Natural killer cell treated with Interleukin-12 subunit alpha and Interleukin-12 subunit beta and Interleukin-15 and Interleukin-18, amount 100 ng/mL, for 72 hours (primary cell): ENCODE measurements around the gene OR2J2. TPM values are rescaled to one million over a fixed set of nuclear protein-coding genes. Genes with fewer than 3 reads are reported as not detected.
"Not testable (repeated sequence)": the region's sequence is repeated elsewhere in the genome, so short reads cannot be mapped to it uniquely, and the experiment has no call there.

Experiments
- ATAC-seq, 2 donors: fragments of 150-1000 bp; cut with Tn5 transposase in 1 of 2; sonication (Bioruptor Pico), chemical (Tn5 transposase) in 1 of 2; 2 replicates each; pipeline ENCODE4 v1.10.0; 2021
- DNase-seq: peaks from one replicate; pipeline ENCODE4 v3.0.0; 2022; ENCODE audit warnings: low spot score
- H3K27ac Mint-ChIP-seq, 2 donors: 1 replicate in 1 of 2; 2 replicates in 1 of 2; pipeline ENCODE4 v1.8.0; 2022; ENCODE audit warnings: mixed read lengths in 2 of 2, mild to moderate bottlenecking in 1 of 2, moderate library complexity in 1 of 2
- H3K27me3 Mint-ChIP-seq, 2 donors: 1 replicate in 1 of 2; 2 replicates in 1 of 2; pipeline ENCODE4 v1.8.0; 2022; ENCODE audit warnings: mixed read lengths in 2 of 2
- H3K36me3 Mint-ChIP-seq: one replicate; pipeline ENCODE4 v1.8.0; 2022; ENCODE audit warnings: mixed read lengths
- H3K4me1 Mint-ChIP-seq, 2 donors: 1 replicate in 1 of 2; 2 replicates in 1 of 2; pipeline ENCODE4 v1.8.0; 2022; ENCODE audit warnings: low read depth in 2 of 2, mixed read lengths in 2 of 2, mild to moderate bottlenecking in 1 of 2
- H3K4me3 Mint-ChIP-seq: one replicate; pipeline ENCODE4 v1.8.0; 2022; ENCODE audit warnings: mixed read lengths
- H3K9me3 Mint-ChIP-seq: 2 replicates; pipeline ENCODE4 v1.8.0; 2022; ENCODE audit warnings: mixed read lengths
- total RNA-seq, 2 donors: library from RNA; stranded (reverse); gene quantifications; one replicate each; pipeline ENCODE4 v1.2.3, GENCODE V29; 2022

The OR2J2 gene
- not detected for total RNA-seq

DNA sequence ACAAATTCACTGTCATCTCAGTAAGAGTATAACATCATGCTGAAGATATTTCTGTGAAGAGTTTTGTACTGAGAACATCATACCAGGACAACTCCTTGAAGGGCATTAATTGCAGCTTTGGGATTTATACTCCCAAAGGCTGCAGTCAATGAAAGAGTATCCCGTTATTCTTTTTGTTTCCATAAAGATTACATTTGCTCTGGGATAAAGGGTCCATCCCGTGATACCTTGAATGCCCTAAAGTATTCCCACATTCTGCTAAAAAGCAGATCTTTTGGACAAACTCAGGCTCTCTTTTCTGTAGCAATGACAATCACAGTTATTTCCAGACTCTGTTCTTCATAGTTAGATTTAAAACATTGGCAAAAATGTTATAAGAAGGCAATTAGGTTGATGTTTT is at the start of gene OR2J2:
TSS of gene OR2J2 (plus strand) at position 301 of the 400 bp plus-strand sequence. CDS start 2,729 bp downstream, outside the sequence.
- H3K9me3 Mint-ChIP-seq, H3K36me3 Mint-ChIP-seq, H3K4me1 Mint-ChIP-seq, H3K27ac Mint-ChIP-seq, ATAC-seq, H3K4me3 Mint-ChIP-seq, DNase-seq: not testable (repeated sequence)
- H3K27me3 Mint-ChIP-seq, result peaks cover 17 to 53% of the 10 kb centered on the region in 2 donors

DNA sequence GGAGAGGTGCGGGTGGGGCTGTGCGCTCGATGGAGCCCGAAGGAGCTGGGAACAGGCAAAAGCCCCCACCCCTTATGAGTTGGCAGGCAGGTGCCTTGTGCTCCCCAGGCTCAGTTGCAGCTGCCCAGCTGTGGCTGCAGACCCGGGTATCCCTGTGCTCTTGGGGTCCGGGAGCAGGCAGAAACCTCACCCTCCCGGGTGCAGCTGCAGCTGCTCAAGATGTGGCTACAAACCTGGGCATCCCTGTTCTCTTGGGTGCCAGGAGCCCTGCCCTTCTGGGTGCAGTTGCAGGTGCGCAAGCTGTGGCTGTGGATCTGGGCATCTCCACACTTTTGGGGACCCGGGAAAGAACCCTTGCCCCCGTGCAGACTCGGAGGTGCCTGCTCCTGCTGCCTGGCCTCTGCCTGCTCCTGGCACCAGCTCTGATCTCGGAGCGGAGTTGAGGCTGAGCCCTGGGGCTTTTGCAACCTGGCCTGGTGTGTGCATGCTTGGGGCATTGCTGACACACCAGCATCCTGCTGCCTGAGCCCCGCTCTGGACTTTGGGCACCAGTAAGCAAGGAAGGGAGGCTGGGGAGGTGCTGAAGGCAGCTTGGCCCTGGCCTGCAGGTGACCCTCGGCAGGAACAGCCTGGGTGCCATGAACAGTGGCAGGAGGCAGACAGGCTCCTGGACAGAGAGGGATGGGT is 41.2 kb upstream of the OR2J2 start:
- H3K27me3 Mint-ChIP-seq, result peaks cover 24 to 37% of the 10 kb centered on the region in 2 donors
- ATAC-seq, result peak in 1 of 2 donors; percentile 36
- no peaks in the 10 kb centered on the region for H3K4me1 Mint-ChIP-seq
- DNase-seq, result no peak
- no peaks in the 10 kb centered on the region for H3K9me3 Mint-ChIP-seq
- no peak overlapping the region for H3K4me3 Mint-ChIP-seq
- H3K27ac Mint-ChIP-seq, result no peak overlapping the region
- H3K36me3 Mint-ChIP-seq, result no peaks in the 10 kb centered on the region

DNA sequence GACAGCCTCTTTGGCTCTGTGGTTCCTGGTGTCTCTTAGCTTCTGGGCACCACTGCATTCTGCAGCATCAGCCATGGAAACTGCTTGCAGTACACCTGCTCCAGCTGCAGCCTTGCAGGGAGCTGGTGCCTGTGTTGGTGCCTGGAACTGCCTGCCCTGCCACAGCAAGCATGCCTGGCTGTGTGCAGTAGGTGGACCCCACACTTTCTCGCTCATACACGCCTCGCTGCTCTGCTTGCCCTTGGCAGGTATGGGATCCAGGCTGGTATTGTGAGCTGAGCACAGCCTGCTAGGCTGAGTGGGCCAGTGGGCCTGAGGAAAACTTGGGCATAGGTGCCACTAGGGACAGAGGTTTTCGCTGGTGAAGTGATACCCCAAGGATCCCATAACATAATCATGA is 40.1 kb upstream of the OR2J2 start:
- Mint-ChIP-seq H3K4me1 (no peaks in the 10 kb centered on the region), H3K27me3 (peaks cover 26 to 42% of the 10 kb centered on the region in 2 donors), H3K9me3 (no peaks in the 10 kb centered on the region), H3K4me3 (no peak overlapping the region), H3K36me3 (no peaks in the 10 kb centered on the region), H3K27ac (no peak overlapping the region)
- ATAC-seq (peak; percentile 24), DNase-seq (no peak)

DNA sequence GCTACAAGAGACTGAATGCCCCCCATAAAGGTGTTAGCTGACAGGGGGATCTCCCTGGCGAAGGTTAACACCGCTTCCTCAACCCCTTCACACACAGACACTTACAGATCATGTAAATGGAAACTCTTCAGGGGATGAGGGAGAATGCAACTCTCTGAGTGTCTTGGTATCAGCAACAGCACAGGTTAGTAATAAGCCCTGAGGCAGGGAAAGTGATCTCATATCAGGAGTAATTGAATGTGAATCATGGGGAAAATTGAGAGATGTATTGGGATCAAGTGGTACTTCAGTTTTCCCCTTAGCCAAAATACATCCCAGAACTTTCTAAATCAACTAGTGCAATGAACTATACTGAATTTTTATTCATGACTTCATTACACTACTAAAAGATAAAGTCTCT is 39.0 kb upstream of the OR2J2 start:
- H3K4me3 Mint-ChIP-seq, result no peak overlapping the region
- DNase-seq, result no peak
- H3K27me3 Mint-ChIP-seq, result peaks cover 26 to 42% of the 10 kb centered on the region in 2 donors
- H3K27ac Mint-ChIP-seq, result no peak overlapping the region
- no peaks in the 10 kb centered on the region for H3K4me1 Mint-ChIP-seq
- ATAC-seq, result no peak
- H3K9me3 Mint-ChIP-seq, result no peaks in the 10 kb centered on the region
- H3K36me3 Mint-ChIP-seq, result no peaks in the 10 kb centered on the region

DNA sequence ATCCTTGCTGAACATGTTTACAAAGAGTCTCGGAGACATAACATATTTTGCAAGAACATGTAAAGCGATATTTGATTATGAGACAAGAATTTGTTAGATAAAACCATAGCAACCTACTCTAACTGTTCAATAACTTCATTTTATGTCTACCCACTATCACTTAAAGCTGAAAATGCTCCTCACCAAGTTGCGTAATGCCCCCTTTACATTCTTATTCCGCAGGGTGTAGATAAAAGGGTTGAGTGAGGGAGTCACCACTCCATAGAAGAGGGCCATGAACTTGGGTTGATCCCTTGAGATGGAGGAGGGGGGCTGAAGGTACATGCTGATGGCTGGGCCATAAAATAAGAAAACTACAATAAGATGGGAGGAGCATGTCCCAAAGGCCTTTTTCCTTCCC is 33.0 kb upstream of the OR2J2 start:
- H3K4me3 Mint-ChIP-seq, result no peak overlapping the region
- ATAC-seq, result no peak
- no peaks in the 10 kb centered on the region for H3K36me3 Mint-ChIP-seq
- no peak overlapping the region for H3K27ac Mint-ChIP-seq
- H3K27me3 Mint-ChIP-seq, result peaks cover 17 to 30% of the 10 kb centered on the region in 2 donors
- DNase-seq, result no peak
- H3K9me3 Mint-ChIP-seq, result no peaks in the 10 kb centered on the region
- no peaks in the 10 kb centered on the region for H3K4me1 Mint-ChIP-seq

DNA sequence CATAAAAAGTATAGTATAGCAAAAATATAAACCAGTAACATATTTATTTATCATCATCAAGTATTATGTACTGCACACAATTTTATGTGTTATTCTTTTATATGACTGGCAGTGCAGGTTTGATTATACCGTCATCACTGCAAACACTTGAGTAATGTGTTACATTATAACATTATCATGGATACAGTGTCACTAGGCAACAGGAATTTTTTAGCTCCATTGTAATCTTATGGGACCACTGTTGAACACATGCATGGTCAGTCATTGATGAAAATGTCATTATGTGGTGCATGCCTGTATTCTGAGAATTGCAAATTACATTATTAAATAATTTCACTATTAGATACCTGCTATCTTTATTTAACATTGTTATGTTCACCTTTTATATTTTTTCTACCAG is 29.1 kb upstream of the OR2J2 start:
- no peak for ATAC-seq
- no peak overlapping the region for H3K4me3 Mint-ChIP-seq
- no peak for DNase-seq
- no peaks in the 10 kb centered on the region for H3K4me1 Mint-ChIP-seq
- peaks cover 15 to 37% of the 10 kb centered on the region in 2 donors for H3K27me3 Mint-ChIP-seq
- no peaks in the 10 kb centered on the region for H3K9me3 Mint-ChIP-seq
- H3K36me3 Mint-ChIP-seq, result no peaks in the 10 kb centered on the region
- H3K27ac Mint-ChIP-seq, result no peak overlapping the region

DNA sequence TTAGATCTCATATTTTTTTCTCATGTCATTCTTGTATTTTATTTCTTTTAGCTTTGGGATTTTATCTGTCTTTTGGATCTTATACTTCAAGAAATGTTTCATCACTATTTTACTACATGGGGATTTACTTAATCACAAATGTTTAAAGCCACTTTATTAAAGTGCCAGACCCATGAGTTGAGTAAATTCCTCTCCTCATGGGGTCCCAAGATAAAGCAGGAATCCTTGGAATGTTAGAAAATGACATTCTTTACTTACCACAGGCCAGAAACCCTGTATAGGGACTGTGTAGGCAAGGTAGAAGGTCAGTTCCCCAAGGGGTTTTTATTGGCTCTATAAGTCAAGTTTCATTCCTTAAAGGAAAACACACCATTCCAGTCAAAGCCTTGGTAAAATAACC is 28.4 kb upstream of the OR2J2 start:
- Mint-ChIP-seq H3K4me1 (no peaks in the 10 kb centered on the region), H3K9me3 (no peaks in the 10 kb centered on the region), H3K27me3 (peaks cover 16 to 44% of the 10 kb centered on the region in 2 donors), H3K36me3 (no peaks in the 10 kb centered on the region), H3K4me3 (no peak overlapping the region), H3K27ac (no peak overlapping the region)
- DNase-seq (no peak), ATAC-seq (no peak)

DNA sequence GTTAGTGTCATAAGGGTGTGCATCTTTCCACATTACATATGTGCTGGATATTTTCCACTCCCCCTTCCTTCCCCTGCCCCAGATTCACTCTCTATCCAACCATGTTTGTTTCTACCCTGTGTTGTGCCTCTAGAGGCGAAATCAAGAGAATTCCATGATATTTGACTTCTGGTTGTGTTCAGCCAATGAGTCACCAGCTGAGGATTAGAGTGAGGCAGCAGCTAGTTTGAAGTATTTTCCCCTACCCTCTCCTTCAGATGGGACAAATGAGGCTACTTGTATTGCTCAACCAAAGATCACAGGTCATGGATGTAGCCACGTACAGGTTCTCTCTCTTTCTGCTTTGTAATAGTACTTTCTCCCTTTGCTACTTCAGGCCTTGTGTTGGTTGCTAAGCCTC is 24.5 kb upstream of the OR2J2 start:
- no peaks in the 10 kb centered on the region for H3K4me1 Mint-ChIP-seq
- ATAC-seq, result no peak

DNA sequence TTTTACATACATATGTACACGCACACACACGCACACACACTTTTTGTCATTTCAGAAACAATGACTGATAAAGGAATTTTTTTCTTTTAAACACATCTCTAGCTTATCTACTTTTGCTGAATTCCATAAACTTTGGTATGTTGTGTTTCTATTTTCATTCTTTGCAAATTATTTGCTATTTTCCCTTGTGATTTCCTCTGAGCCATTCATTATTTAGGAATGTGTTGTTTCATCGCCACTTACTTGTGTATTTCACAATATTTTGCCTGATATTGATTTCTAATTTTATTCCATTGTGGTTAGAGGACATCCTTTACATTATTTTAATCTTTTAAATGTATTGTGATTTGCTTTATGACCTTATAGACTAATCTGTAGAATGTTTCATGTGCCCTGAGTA is 23.6 kb upstream of the OR2J2 start:
- DNase-seq (no peak), ATAC-seq (no peak)
- H3K27me3 Mint-ChIP-seq, result peaks cover 18 to 53% of the 10 kb centered on the region in 2 donors
- no peak overlapping the region for H3K4me3 Mint-ChIP-seq
- H3K27ac Mint-ChIP-seq, result no peak overlapping the region
- H3K4me1 Mint-ChIP-seq, result no peaks in the 10 kb centered on the region
- peaks cover 3% of the 10 kb centered on the region for H3K9me3 Mint-ChIP-seq
- peaks cover 5% of the 10 kb centered on the region for H3K36me3 Mint-ChIP-seq

More for the DNA sequence above, 24.5 kb upstream of the OR2J2 start:
- peaks cover 3% of the 10 kb centered on the region for H3K9me3 Mint-ChIP-seq
- DNase-seq, result no peak
- H3K27me3 Mint-ChIP-seq, result peaks cover 17 to 51% of the 10 kb centered on the region in 2 donors
- H3K36me3 Mint-ChIP-seq, result peaks cover 5% of the 10 kb centered on the region
- no peak overlapping the region for H3K27ac Mint-ChIP-seq
- H3K4me3 Mint-ChIP-seq, result no peak overlapping the region

DNA sequence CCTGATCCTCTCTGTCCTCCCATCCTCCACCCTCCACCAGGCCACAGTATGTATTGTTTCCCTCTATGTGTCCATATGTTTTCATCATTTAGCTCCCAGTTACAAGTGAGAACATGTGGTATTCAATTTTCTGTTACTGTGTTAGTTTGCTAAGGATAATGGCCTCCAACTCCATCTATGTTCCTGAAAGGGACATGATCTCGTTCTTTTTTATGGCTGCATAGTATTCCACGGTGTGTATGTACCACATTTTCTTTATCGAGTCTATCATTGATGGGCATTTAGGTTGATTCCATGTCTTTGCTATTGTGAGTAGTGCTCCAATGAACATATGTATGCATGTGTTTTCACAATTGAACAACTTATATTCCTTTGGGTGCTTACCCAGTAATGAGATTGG is 21.3 kb upstream of the OR2J2 start:
- peaks cover 22 to 69% of the 10 kb centered on the region in 2 donors for H3K27me3 Mint-ChIP-seq
- not testable (repeated sequence) for DNase-seq, H3K4me1 Mint-ChIP-seq, H3K9me3 Mint-ChIP-seq, H3K36me3 Mint-ChIP-seq, ATAC-seq, H3K4me3 Mint-ChIP-seq, H3K27ac Mint-ChIP-seq

DNA sequence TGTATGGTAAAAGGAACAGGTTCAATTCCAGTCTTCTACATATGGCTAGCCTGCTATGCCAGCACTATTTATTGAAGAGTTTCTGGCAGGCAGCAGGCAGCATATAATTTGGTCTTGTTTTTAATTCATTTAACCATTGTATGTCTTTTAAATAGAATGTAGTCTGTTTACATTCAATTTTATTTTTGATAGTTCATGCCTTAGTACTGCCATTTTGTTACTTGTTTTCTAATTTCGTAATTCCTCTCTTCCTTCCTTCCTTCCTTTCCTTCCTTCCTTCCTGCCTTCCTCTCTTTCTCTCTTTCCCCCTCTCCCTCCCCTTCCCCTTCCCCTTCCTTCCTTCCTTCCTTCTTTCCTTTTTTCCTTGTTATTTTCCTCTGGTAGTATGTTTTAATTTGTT is 17.6 kb upstream of the OR2J2 start:
- ATAC-seq, result no peak
- Mint-ChIP-seq H3K4me3 (no peak overlapping the region), H3K4me1 (no peaks in the 10 kb centered on the region), H3K27ac (no peak overlapping the region), H3K36me3 (peaks cover 5% of the 10 kb centered on the region), H3K27me3 (peaks cover 19 to 56% of the 10 kb centered on the region in 2 donors), H3K9me3 (peaks cover 7% of the 10 kb centered on the region)
- DNase-seq, result no peak

DNA sequence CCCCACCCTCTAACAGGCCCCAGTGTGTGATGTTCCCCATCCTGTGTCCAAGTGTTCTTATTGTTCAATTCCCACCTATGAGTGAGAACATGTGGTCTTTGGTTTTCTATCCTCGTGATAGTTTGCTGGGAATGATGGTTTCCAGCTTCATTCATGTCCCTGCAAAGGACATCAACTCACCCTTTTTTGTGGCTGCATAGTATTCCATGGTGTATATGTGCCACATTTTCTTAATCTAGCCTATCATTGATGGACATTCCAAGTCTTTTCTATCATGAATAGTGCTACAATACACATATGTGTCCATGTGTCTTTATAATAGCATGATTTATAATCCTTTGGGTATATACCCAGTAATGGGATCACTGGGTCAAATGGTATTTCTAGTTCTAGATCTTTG is 15.5 kb upstream of the OR2J2 start:
- H3K27ac Mint-ChIP-seq, H3K9me3 Mint-ChIP-seq, H3K4me1 Mint-ChIP-seq, H3K4me3 Mint-ChIP-seq, DNase-seq, H3K36me3 Mint-ChIP-seq, ATAC-seq: not testable (repeated sequence)
- H3K27me3 Mint-ChIP-seq, result peaks cover 16 to 48% of the 10 kb centered on the region in 2 donors

DNA sequence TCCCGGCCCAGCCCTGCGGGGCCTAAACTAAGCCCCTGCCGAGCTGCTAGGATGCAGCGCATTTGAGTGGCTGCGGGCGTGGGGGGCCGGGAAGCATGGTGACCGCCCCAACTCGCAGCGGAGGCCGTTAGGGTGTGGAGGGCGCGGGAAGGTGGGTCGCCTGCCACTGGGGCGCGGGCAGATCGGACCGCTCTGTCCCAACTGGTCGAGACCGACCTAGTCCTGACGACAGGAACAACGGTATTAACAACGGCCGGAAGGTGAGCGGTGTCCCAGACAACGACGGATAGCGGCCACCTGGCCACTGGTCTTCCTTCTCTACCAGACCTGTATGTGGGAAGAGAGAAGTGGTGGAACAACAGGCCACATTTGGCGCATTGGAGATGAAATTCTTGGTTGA is 10.8 kb upstream of the OR2J2 start:
- not testable (repeated sequence) for H3K4me3 Mint-ChIP-seq, H3K4me1 Mint-ChIP-seq, H3K36me3 Mint-ChIP-seq, DNase-seq, H3K27ac Mint-ChIP-seq, H3K9me3 Mint-ChIP-seq, ATAC-seq
- H3K27me3 Mint-ChIP-seq, result peaks cover 16 to 56% of the 10 kb centered on the region in 2 donors

DNA sequence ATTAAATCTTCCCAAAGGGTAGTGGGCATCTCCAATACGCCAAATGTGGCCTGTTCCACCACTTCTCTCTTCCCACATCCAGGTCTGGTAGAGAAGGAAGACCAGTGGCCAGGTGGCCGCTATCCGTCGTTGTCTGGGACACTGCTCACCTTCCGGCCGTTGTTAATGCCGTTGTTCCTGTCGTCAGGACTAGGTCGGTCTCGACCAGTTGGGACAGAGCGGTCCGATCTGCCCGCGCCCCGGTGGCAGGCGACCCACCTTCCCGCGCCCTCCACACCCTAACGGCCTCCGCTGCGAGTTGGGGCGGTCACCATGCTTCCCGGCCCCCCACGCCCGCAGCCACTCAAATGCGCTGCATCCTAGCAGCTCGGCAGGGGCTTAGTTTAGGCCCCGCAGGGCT is 5.1 kb upstream of the OR2J2 start:
- not testable (repeated sequence) for DNase-seq

DNA sequence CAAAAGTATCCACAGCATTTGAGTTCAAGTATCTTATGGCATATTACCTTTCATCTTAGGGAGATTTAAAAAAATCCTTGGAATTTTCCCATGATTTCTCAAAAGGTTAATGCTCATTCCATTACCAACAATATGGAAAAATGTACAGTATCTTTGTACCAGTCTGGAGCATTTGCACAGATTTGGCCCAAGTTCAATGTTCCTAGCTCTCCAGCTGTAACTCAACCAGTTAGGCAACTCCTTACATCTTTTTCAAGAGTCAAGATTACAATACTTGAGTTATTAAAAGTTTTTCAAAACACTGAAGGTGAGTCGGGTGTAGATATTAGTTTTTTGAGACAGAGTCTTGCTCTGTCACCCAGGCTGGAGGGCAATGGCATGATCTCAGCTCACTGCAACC is 1.0 kb downstream of the OR2J2 start:
- Mint-ChIP-seq H3K27ac (no peak overlapping the region), H3K4me3 (no peak overlapping the region), H3K9me3 (peaks cover 3% of the 10 kb centered on the region), H3K36me3 (no peaks in the 10 kb centered on the region), H3K4me1 (no peaks in the 10 kb centered on the region), H3K27me3 (peaks cover 17 to 48% of the 10 kb centered on the region in 2 donors)
- DNase-seq (no peak), ATAC-seq (no peak)

More for the DNA sequence above, 5.1 kb upstream of the OR2J2 start:
- H3K9me3 Mint-ChIP-seq, H3K4me3 Mint-ChIP-seq, H3K27ac Mint-ChIP-seq, H3K4me1 Mint-ChIP-seq, H3K36me3 Mint-ChIP-seq: not testable (repeated sequence)
- ATAC-seq, result peak in 1 of 2 donors; percentile 45
- H3K27me3 Mint-ChIP-seq, result peaks cover 9 to 49% of the 10 kb centered on the region in 2 donors
